ENCODE results near the gene SMYD4.

DNA sequence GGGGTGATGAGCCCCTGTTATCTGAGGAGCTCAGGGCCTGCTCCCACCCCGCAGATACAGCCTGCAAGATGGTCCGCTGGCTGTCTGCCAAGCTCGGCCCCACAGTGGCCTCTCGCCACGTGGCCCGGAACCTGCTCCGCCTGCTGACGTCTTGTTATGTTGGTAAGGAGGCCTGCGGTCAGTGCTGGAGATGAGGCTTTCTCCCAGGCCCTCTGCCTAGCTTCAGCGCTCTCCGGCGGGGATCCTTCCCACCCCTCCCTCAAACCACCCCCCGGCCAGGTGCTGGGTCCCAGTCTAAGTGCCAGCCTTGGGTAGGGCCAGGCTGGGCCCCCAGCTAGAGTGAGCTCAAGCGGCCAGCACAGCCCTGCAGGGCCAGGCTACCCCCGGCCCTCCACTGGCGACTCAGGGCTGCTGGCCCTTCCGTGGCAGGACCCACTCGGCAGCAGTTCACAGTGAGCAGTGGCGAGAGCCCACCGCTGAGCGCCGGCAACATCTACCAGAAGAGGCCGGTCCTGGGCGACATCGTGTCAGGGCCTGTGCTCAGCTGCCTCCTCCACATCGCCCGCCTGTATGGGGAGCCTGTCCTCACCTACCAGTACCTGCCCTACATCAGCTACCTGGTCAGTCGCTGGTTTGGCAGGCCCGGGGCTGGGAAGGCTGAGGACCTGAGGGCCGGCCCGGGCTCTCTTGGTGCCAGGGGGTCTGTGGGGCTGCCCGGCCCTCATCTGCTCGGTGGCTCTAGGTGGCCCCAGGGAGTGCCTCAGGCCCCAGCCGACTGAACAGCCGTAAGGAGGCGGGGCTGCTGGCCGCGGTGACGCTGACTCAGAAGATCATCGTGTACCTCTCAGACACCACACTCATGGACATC lies 99.1 kb downstream of the SMYD4 start:
- TF ChIP-seq, protein P1, sequence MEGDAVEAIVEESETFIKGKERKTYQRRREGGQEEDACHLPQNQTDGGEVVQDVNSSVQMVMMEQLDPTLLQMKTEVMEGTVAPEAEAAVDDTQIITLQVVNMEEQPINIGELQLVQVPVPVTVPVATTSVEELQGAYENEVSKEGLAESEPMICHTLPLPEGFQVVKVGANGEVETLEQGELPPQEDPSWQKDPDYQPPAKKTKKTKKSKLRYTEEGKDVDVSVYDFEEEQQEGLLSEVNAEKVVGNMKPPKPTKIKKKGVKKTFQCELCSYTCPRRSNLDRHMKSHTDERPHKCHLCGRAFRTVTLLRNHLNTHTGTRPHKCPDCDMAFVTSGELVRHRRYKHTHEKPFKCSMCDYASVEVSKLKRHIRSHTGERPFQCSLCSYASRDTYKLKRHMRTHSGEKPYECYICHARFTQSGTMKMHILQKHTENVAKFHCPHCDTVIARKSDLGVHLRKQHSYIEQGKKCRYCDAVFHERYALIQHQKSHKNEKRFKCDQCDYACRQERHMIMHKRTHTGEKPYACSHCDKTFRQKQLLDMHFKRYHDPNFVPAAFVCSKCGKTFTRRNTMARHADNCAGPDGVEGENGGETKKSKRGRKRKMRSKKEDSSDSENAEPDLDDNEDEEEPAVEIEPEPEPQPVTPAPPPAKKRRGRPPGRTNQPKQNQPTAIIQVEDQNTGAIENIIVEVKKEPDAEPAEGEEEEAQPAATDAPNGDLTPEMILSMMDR (IDR thresholded peaks at IDR 0.05), result no peak
- TF ChIP-seq EZH2 (IDR thresholded peaks at IDR 0.05; ENCODE audit: borderline replicate concordance, insufficient read depth, low read depth, low read length, poor library complexity, severe bottlenecking), result no peak

All from B cell (primary cell).